Stimulated activated CD8-positive, alpha-beta memory T cell treated with anti-CD3 and anti-CD28 coated beads, Interleukin-12 subunit alpha, Interleukin-12 subunit beta, amount 100 ng/mL, for 24 hours (primary cell): ENCODE data around the gene TEAD2.
A peak's percentile ranks its signal among the peaks of the same experiment; 100 is the strongest.

Source experiments
- DNase-seq: peaks from one replicate; pipeline ENCODE4 v3.0.0-alpha.2; 2020; ENCODE audit errors: extremely low read depth

The TEAD2 gene

GRCh38 chr19:49362048-49362928 is at the start of gene TEAD2:
TEAD2 (minus strand) TSS chr19:49362416; CDS start chr19:49360075, 2,341 bp downstream.
- no peak for DNase-seq

- DNase-seq = no peak
Measured at GRCh38 chr19:49411681-49412326, 49.6 kb upstream of the TEAD2 start.

- DNase-seq = no peak
Measured at GRCh38 chr19:49409441-49410029, 47.3 kb upstream of the TEAD2 start.

GRCh38 chr19:49408816-49409440 is 46.7 kb upstream of the TEAD2 start:
- DNase-seq = no peak

GRCh38 chr19:49407482-49408015 is 45.3 kb upstream of the TEAD2 start:
- no peak for DNase-seq

- DNase-seq = no peak
Measured at GRCh38 chr19:49407079-49407478, 44.9 kb upstream of the TEAD2 start.

GRCh38 chr19:49403404-49404187 is 41.4 kb upstream of the TEAD2 start:
- no peak for DNase-seq

GRCh38 chr19:49400029-49400428 is 37.8 kb upstream of the TEAD2 start:
- DNase-seq = no peak

GRCh38 chr19:49398931-49399330 is 36.7 kb upstream of the TEAD2 start:
- DNase-seq = no peak

GRCh38 chr19:49398001-49398615 is 35.9 kb upstream of the TEAD2 start:
- no peak for DNase-seq

- DNase-seq = no peak
Measured at GRCh38 chr19:49396738-49397505, 34.7 kb upstream of the TEAD2 start.

GRCh38 chr19:49395581-49396407 is 33.6 kb upstream of the TEAD2 start:
- DNase-seq = no peak

- DNase-seq = no peak
Measured at GRCh38 chr19:49393881-49394280, 31.7 kb upstream of the TEAD2 start.

GRCh38 chr19:49391581-49392399 is 29.6 kb upstream of the TEAD2 start:
- DNase-seq = peak; percentile 46

GRCh38 chr19:49390929-49391359 is 28.7 kb upstream of the TEAD2 start:
- no peak for DNase-seq

- no peak for DNase-seq
Measured at GRCh38 chr19:49390131-49390928, 28.1 kb upstream of the TEAD2 start.

GRCh38 chr19:49389406-49389805 is 27.2 kb upstream of the TEAD2 start:
- DNase-seq = no peak
